T-helper 1 cell (primary cell): ENCODE data around the gene FADS1.
A peak's percentile ranks its signal among the peaks of the same experiment; 100 is the strongest.

Experiments used
- DNase-seq, 5 donors: peaks; one replicate each; pipeline ENCODE4 v3.0.0-alpha.2; 2012 to 2020
- total RNA-seq, 4 donors: gene quantifications; one replicate each; lab custom pipeline; 2026; lab: John Stamatoyannopoulos, UW

The FADS1 gene
- total RNA-seq, result 1.7 to 7.3 (median 3.7) reads per million in 4 donors

DNA sequence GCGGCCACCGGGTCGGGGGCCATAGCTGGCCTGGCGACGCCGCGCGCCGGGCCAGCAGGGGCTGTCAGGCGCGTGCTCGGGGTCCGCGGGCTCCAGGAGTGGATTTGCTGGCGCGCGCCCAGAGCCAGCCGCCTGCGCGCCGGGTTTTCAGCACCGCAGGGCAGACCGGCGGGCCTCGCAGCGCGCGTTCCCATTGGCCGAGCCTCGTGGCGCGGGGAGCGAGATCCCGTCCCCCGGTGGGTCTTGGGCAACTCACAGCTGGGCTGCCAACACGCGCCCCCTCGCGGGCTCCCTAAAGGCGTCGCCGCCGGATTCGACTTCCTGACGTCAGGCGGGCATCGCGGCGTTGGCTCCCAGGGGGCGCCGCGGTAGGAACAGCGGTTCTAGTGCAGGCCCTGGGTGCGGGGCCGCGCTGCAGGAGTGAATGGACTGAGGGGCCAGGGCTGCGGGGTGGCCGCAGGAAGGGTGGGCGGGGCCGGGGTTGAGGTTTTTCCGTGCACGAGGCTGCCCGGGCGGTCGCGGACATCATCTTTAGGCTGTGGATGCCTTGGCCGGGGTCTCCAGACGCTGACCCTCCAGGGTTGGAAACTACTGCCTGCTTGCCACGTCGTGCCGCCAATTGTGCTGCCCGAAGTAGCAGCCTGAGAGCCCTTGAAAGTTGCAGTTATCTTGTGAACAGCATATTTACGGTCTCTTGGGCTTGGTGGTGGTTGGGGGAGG, at the start of gene FADS1:
TSS of gene FADS1 (minus strand) at position 268 of the 720 bp plus-strand sequence. CDS start at position 194, 74 bp downstream.
- peak; percentile 50 to 93 (median 56) for DNase-seq

DNA sequence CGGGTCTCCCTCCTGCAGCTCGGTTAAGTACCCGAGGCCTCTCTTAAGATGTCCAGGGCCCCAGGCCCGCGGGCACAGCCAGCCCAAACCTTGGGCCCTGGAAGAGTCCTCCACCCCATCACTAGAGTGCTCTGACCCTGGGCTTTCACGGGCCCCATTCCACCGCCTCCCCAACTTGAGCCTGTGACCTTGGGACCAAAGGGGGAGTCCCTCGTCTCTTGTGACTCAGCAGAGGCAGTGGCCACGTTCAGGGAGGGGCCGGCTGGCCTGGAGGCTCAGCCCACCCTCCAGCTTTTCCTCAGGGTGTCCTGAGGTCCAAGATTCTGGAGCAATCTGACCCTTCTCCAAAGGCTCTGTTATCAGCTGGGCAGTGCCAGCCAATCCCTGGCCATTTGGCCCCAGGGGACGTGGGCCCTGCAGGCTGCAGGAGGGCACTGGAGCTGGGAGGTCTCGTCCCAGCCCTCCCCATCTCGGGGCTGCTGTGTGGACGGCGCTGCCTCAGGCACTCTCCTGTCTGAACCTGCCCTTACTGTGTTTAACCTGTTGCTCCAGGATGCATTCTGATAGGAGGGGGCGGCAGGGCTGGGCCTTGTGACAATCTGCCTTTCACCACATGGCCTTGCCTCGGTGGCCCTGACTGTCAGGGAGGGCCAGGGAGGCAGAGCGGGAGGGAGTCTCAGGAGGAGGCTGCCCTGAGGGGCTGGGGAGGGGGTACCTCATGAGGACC, 49.6 kb upstream of the FADS1 start:
- DNase-seq, result no peak

DNA sequence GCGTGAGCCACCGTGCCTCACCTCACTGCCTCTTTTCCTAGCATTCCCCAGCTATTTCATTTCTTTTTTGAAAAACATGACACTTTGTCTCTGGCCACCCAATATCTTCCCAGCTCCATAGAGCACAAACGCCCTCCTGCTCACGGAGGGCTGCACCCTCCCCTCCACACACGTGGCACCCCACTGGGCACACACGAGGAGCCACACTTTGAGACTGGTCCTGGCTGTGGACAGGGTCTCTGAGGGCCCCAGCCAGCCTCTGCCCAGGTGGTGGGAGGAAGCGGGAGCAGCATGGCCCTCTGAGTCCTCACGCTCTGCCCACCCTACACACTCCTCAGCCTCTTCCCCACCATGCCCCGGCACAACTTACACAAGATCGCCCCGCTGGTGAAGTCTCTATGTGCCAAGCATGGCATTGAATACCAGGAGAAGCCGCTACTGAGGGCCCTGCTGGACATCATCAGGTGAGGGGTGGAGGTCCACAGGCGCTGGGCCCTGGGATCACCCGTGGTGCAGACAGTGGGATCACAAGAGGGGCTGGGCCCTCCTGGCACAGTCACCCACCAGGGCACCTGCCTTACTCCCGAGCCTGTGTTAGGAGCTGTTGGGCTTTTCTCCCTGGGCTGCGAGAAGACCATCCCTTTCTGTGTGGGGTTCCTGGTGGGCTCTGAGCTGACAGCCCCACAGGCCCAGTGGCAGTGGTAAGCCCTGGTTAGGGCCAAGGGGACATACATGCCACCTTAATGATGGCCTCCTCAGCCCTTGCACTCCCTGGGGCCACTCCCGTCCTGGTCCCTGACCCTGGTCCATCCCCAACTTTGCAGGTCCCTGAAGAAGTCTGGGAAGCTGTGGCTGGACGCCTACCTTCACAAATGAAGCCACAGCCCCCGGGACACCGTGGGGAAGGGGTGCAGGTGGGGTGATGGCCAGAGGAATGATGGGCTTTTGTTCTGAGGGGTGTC, 48.3 kb upstream of the FADS1 start:
- no peak for DNase-seq

DNA sequence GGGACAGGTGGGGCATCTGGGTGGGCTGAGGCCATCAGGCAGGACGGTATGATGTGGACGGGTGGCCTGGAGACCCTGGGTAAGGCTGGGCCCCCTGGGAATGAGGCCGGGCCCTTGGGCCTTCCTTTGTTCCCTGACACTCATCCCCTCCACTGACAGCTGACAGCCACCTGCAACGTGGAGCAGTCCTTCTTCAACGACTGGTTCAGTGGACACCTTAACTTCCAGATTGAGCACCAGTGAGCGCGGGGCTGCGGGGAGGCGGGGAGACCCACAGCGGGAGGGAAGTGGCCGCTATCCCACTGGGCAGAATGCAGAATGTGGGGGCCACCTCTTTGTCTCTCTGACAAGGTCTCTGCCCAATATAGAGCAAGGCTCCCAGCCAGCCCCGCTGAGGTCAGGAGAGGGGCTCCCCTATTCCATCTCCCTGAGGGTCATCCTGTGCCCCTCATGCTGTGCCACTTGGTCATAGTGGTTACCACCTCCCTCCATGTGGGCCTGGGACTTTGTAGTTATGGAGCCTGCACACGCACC, 46.8 kb upstream of the FADS1 start:
- no peak for DNase-seq

DNA sequence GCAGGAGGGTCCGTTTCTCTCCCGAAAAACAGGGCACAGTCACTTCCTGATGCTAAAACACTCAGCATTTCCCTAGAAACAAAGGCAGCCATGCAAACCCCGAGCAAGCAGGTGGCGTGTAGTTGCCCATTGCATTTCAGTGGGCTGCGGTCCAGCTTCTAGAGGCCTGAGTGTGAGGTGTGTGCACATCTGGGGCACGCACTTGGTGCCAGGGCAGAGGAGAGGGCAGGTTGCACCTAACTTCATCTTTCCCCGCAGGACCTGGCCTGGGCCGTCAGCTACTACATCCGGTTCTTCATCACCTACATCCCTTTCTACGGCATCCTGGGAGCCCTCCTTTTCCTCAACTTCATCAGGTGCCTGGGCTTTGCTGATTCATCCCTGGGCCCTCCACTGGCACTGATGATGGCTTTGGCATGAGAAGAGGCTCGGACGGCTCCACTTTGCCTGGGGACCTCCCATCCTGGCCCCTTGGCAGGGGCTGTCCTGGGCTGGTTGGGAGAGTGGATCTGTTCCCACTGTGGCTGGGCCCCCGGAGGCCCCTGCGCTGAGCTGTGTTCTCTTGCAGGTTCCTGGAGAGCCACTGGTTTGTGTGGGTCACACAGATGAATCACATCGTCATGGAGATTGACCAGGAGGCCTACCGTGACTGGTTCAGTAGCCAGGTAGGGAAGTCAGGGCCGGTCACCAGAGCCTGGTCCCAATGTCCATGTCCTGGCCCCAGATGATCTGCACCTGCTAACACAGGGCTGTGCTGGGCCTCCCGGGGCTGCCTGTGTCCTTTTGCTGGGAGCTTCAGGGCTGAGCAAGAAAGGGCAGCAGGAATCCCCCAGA, 46.1 kb upstream of the FADS1 start:
- DNase-seq, result no peak

DNA sequence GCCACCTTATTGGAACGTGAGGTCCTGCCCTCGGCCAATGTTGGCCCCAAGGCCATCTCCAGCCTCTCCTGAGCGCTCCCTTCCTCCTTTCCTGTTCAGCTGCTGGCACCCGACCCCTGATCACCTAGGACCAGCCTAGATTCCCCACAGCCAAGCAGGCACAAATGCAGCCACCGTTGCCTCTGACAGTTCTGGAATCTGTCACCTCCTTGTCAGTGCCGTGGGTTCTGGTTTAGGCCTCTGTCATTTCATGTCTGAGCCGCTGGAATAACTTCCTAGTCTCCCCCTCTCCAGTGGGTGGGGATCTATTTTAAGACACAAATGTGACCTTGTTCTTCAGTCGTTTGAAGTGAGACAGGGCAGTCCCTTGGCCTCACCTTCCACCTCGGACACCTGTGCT, 44.8 kb upstream of the FADS1 start:
- DNase-seq, result no peak

DNA sequence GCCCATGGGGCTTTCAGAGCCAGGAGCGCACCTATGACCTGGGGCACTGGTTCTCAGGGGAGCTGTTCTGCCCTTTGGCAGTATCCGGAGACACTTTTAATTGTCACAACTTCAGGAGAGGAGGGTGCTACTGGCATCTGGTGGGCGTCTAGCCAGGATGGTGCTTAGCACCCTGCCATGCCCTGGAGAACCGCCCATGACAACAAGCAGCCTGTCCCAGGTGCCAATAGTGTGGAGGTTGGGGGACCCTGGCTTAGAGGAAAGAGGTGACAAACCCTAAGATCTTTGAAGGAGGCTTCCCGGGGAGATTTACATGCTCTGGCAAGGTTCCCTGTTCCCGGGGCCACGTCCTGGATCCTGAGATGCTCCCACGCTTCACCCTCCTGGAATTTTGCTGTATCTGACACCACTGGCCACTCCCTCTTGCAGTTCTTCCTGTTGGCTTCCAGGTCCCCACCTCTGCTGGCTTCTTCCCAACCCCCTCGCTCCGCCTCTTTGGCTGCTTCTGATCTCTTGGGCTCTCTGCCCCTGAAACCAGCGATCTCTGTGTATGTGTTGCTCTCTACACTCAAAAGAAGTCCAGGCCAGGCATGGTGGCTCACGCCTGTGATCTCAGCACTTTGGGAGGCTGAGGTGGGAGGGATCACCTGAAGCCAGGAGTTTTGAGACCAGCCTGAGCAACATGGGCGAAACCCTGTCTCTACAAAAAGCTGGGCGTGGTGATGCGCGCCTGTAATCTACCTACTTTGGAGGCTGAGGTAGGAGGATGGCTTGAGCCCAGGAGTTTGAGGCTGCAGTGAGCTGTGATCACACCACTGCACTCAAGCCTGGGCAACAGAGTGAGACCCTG, 43.5 kb upstream of the FADS1 start:
- no peak for DNase-seq

DNA sequence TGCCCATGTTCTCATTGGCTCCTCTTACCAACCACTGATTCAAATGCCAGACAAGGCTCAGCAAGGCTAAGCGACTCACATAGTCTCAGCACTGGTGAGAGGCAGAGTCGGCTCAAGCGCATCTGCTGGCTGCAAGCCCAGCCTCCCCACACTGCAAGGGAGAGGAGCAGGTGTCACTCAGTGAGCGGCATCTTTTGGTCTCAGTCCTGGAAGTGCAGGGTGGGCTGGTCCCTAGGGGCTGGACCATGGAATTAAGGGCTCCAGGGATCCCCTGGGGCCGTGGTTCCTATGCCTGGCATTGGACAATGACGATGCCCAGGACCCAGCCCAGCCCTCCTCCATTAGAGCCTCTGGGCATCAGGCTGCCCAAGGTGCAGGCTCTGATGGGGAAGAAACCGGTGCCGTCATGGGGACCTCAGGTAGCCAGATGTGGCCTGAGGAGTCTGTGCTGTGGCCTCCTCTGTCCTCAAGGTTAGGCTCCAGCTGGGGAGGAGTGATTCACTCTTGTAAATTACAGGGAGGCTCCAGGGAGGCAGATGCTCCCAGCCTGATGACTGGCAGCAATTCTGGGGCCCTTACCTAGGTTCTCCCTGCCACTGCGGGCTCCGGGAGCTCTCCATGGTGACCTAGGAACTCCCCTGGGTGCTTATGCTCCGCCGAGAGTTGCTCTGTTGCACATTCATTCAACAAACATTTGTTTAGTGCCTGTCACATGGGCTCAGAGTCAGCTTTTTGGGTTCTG, 39.3 kb upstream of the FADS1 start:
- DNase-seq, result no peak

DNA sequence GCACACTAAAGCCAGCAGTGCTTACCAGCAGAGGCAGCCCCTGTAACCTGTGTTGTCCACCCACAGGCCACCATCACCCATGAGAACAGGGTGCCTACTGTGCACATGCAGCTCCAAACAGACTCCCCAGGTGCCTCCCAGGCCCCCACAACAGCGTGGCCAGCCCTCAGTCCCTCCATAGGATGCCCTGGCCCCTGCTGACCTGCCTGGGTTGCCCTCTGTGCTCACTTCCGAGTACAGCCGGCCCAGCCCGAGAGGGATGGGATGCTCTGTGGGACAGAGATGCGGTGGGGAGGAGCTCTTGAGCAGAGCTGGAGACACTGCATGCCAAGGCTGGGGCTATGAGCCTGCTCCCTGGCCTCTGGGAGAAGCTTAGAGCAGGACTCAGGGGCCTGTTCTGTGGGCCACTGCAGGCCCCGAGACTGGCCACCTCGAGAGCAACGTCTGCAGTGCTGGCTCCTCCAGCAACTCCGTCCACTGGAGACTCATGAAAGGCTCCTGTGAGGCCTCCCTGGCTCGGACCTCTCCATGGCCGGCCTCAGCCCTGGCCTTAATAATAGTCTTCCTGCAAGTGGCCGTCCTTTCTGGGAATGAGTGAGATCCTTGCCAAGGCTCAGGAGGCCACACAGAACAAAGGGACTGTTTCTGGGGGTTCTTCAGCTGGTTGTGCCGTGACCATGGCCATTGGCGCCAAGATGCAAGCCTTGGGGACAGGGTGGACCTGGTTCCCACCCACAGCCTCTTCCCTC, 38.3 kb upstream of the FADS1 start:
- no peak for DNase-seq

DNA sequence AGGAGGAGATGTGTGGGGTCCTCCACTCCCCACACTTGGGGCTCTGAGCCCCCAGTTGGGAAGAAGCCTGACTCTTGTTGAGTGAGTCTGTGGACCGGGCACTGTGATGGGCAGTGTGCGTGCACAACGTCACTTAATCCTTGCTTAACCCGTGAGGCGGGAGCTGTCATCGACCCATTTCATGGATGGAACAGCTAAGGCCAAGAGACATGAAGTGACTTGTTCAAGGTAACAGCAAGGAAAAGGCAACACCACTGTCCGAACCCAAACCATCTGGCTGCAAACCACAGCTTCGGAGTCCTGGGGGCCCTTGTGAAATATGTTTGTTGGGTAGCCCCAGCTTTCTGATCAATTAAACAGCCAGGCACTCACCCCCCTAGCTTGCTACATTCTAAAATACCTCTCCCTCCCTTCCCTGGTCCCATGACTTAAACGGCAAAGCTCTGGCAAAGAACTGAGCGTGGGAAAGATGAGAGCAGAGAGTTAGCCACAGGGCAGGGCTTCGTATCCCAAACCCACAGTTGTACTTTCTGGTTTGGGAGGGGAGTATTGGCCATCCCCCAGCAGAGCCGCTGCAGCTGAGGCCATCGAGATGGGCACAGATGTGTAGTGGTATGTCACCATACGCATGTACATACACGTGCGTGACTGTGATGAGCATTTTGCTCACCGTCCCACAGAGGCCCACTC, 37.5 kb upstream of the FADS1 start:
- DNase-seq, result no peak

DNA sequence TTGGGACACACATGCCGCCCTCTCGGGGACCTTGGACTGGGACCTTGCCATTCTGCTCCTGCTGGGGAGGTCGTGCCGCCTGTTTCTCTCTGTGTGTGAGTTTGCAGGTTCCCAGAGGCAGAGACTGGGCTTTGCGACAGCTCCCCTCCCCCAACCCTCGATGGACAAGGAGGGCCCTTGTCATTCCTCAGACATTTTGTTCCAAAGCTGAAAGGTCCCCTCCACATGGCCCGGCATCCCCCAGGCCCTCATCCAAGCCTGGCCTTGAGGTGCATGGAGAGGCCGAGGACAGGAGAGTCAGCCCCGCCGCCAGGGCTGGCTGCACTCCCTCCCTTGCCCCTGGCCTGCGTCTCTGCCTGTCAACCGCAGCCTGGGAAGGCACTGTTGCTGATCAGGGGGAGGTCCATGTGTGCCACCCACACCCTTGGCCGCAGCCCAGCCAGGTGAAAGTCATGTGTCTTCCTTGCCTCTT, 36.9 kb upstream of the FADS1 start:
- no peak for DNase-seq

DNA sequence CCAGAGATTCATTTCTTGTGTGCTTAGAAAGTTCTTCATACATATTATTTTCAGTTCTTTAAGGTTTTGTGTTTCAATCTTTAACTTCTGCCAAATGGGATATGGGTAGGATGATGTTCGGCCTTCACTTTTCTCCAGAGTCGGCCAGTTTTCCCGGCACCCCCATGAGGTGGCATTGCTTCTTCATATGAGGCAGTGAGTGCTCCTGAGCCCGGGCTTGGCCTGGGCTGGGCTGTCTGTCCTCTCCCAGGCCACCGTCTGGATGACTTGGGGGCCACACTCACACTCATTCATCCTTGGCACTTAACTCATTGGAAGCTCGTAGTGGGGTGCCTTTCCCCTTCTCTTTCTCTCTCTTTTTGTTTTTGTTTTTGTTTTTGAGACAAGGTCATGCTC, 35.1 kb upstream of the FADS1 start:
- no peak for DNase-seq

DNA sequence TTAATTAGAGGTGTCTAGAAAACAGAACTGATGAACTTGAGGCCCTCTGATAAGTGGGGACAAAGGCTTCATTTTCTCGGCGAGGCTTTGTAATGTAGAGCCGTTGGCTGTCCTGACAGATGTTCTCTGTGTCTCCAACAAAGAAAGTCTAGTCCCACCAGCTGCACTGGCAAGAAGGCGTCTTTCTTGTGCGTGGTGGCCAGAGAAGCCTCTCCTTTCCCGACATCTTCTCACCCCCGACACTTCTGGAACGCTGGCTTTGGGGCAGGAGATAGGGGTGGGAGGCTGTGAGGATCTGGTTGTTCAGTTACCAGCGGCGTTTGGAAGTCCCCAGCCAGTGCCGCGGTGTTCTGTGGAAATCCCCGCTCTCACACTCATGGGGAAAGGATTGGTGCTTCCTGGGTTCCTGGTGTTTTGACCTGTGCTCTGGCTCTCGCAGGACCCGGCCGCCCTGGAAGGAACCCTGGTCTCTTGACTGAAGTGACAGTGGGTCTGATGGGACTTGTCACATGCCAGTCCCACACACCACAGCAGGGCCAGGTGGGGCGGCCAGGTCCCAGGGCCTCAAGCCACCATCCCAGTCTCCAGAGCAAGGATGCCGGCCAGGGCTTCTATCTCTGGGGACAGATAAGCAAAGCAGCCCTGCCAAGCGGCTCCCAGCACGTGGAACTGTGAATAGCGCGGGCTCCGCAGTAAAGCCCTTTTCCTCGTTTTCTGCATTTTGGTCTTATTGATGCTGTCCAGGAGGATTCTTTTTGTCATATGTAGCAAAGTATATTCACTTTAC, 34.5 kb upstream of the FADS1 start:
- no peak for DNase-seq

DNA sequence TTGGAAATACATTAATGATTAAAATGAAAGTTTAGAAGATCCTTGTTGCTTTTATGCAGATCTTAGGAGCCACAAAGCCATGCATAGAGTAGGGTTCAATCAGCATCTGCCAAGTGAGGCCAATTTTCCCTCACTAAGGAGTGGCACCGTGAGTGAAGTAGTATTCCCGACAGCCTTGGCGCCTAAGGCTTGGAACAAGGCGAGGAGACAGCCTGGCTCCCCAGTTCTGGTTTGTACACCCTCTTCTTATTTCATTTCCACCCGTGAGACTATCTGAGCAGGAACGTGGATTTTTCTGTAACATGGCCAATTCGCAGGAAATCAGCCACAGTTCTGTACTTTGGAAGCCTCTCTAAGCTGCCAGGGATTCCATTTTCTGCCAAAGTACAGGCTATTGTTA, 33.9 kb upstream of the FADS1 start:
- no peak for DNase-seq

DNA sequence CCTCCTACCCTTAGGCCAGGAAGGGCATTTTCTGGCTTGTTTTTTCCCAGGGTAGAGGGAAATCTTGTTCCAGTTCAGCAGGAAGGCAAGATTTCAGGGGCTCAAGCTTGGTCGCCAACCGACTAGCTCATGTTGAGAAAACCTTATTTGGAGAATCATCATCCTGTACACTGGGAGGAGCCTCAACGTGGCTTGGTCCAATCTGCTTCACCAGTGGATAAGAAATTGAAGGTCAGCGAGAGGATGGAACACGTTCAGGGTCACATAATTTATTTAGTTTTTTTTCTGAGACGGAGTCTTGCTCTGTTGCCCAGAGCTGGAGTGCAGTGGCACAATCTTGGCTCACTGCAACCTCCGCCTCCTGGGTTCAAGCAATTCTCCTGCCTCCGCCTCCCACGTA, 31.8 kb upstream of the FADS1 start:
- no peak for DNase-seq

DNA sequence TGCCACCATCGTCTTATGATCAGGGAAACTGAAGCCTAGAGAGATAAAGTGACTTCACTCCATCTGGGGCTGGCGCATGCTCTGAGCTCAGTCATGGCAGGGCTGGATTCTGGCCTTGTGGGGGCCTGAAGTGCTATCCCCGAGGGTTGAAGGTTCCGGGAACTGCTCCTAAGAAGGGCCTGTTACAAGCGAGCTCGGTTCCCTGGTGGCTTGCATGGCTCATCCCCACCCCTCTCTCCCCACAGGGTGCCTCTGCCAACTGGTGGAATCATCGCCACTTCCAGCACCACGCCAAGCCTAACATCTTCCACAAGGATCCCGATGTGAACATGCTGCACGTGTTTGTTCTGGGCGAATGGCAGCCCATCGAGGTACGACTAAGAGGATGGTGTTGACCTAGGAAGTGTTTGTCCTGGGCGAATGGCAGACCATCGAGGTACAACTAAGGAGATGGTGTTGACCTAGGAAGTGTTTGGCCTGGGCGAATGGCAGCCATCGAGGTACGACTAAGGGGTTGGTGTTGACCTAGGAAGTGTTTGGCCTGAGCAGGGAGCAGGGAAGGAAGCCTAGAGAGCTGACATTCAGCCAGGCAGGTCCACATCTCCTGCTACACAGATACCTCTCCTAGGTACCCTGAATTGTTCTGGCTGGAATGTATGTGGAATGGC, 31.2 kb upstream of the FADS1 start:
- no peak for DNase-seq

DNA sequence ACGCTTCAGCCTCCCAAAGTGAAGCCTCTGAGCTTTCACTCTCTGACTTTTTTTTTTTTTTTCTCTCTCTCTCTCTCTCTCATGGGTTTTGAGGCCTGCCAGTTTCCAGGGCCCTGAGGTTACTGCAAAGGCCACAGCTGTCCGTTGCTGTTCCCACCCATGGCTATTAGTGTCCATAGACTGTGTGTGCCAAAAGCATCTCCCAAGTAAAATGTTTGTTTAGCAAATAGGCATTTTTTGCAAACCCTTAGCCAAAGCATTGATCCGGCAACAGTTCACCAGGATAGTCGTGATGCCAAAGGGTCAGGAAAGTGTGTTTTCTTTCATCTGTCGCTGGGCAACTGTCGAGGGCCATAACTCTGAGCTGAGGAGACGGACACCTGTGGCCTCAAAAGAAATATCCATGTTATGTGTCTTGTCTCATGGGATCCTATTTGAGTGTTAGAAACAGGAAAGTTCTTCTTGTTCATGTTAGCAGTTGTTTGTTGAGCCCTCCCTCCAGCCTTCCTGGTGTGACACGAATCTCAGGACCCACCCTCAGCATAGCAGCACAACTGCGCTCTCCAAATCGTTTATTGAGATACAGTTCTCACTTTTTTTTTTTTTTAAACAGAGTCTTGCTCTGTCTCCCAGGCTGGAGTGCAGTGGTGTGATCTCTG, 29.7 kb upstream of the FADS1 start:
- DNase-seq, result no peak
